ENCODE measurements around the gene ARID5B. TPM values are rescaled to one million over a fixed set of nuclear protein-coding genes. Genes with fewer than 3 reads are reported as not detected.

ARID5B gene
- total RNA-seq, 4 donors from 2014 or later: 17.7 to 54.6 (median 34.8) TPM

- Histone ChIP-seq H3K27me3 (no peaks in the 10 kb centered on the region), H3K4me1 (peaks cover 5 to 74% (median 38%) of the 10 kb centered on the region in 4 donors), H3K9me3 (no peaks in the 10 kb centered on the region), H3K27ac (peak overlapping the region; percentile 67 to 73 (median 72)), H3K4me3 (no peak overlapping the region), H3K36me3 (no peaks in the 10 kb centered on the region)
- WGBS, 2 donors (ENCODE audit: low coverage in 1 of 2): 46% methylated on average over 1 of the region's 1 CpG; no CpG with 5 or more reads in 1 of the 2 donors
- in situ Hi-C loops (cut with MboI; ENCODE audit: low pct_ligation_motif_present in 1 of 4, low pct_unique_long_range_greater_than_20kb in 1 of 4, low sequenced_read_pairs in 3 of 4): no loop called here
- no peak for DNase-seq
- intact Hi-C loops (cut with DNase I; ENCODE audit: low total_unique reads): no loop called here
- TF ChIP-seq POLR2AphosphoS5 (IDR thresholded peaks at IDR 0.05) (peak in 1 of 3 donors; percentile 23), CTCF (IDR thresholded peaks at IDR 0.05) (no peak), POLR2A (IDR thresholded peaks at IDR 0.05) (no peak), EP300 (IDR thresholded peaks at IDR 0.05; ENCODE audit: low read depth) (no peak)
Measured at GRCh38 chr10:61937631-61938351, 36.3 kb downstream of the ARID5B start.

DNA sequence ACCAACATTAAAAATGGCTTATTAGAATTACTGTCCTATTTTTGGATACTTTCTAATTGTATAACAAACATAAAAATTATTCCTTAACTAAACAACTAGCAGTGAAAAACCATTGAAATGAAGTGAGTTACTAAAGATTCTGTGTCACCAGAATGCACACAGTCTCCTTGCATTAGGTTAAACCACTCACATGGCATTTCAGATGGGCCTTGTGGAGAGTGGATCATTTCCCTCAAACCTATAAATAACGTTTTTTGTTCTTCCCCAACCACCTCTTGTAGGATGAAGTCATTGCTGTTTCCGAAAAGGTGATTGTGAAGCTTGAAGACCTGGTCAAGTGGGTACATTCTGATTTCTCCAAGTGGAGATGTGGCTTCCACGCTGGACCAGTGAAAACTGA, 38.4 kb downstream of the ARID5B start:
- no peaks in the 10 kb centered on the region for H3K27me3 ChIP-seq
- H3K9me3 ChIP-seq: no peaks in the 10 kb centered on the region
- peak overlapping the region; percentile 67 to 73 (median 72) for H3K27ac ChIP-seq
- H3K36me3 ChIP-seq: no peaks in the 10 kb centered on the region
- no peak overlapping the region for H3K4me3 ChIP-seq
- in situ Hi-C loops (cut with MboI; ENCODE audit: low pct_ligation_motif_present in 1 of 4, low pct_unique_long_range_greater_than_20kb in 1 of 4, low sequenced_read_pairs in 3 of 4): no loop called here
- TF ChIP-seq EP300 (IDR thresholded peaks at IDR 0.05; ENCODE audit: low read depth): no peak
- TF ChIP-seq POLR2A (IDR thresholded peaks at IDR 0.05): no peak
- TF ChIP-seq CTCF (IDR thresholded peaks at IDR 0.05): no peak
- no peak for TF ChIP-seq POLR2AphosphoS5 (IDR thresholded peaks at IDR 0.05)
- 57 to 79% methylated on average over 1 to 3 of the region's 3 CpGs for WGBS, 2 donors (ENCODE audit: low coverage in 1 of 2)
- DNase-seq: no peak
- peaks cover 16 to 81% (median 57%) of the 10 kb centered on the region in 4 donors for H3K4me1 ChIP-seq
- intact Hi-C loops (cut with DNase I; ENCODE audit: low total_unique reads): no loop called here

GRCh38 chr10:61941202-61941681, 39.7 kb downstream of the ARID5B start:
- H3K27ac ChIP-seq: peak overlapping the region; percentile 71 to 85 (median 82)
- no peak for TF ChIP-seq POLR2AphosphoS5 (IDR thresholded peaks at IDR 0.05)
- no peak for TF ChIP-seq CTCF (IDR thresholded peaks at IDR 0.05)
- TF ChIP-seq EP300 (IDR thresholded peaks at IDR 0.05; ENCODE audit: low read depth): no peak
- TF ChIP-seq POLR2A (IDR thresholded peaks at IDR 0.05): no peak
- no peaks in the 10 kb centered on the region for H3K36me3 ChIP-seq
- WGBS, 2 donors (ENCODE audit: low coverage in 1 of 2): 45 to 56% methylated on average over 4 of the region's 4 CpGs
- no peak for DNase-seq
- H3K4me3 ChIP-seq: no peak overlapping the region
- no peaks in the 10 kb centered on the region for H3K27me3 ChIP-seq
- intact Hi-C loops (cut with DNase I; ENCODE audit: low total_unique reads) (loop anchor here (1.0 kb wide), 1 partner anchor 34 kb away; no protein-coding TSS in a partner anchor), in situ Hi-C loops (cut with MboI; ENCODE audit: low pct_ligation_motif_present in 1 of 4, low pct_unique_long_range_greater_than_20kb in 1 of 4, low sequenced_read_pairs in 3 of 4) (no loop called here)
- H3K4me1 ChIP-seq: peaks cover 17 to 83% (median 61%) of the 10 kb centered on the region in 4 donors
- no peaks in the 10 kb centered on the region for H3K9me3 ChIP-seq

- H3K4me3 ChIP-seq: peak overlapping the region in 1 of 4 donors; percentile 11
- no peaks in the 10 kb centered on the region for H3K36me3 ChIP-seq
- peaks cover 16 to 69% (median 52%) of the 10 kb centered on the region in 4 donors for H3K4me1 ChIP-seq
- peak overlapping the region; percentile 71 to 85 (median 82) for H3K27ac ChIP-seq
- DNase-seq: no peak
- in situ Hi-C loops (cut with MboI; ENCODE audit: low pct_ligation_motif_present in 1 of 4, low pct_unique_long_range_greater_than_20kb in 1 of 4, low sequenced_read_pairs in 3 of 4): no loop called here
- no peaks in the 10 kb centered on the region for H3K9me3 ChIP-seq
- TF ChIP-seq POLR2AphosphoS5 (IDR thresholded peaks at IDR 0.05): peak in 1 of 3 donors; percentile 23
- TF ChIP-seq CTCF (IDR thresholded peaks at IDR 0.05): no peak
- 62 to 83% methylated on average over 1 to 5 of the region's 5 CpGs for WGBS, 2 donors (ENCODE audit: low coverage in 1 of 2)
- no peaks in the 10 kb centered on the region for H3K27me3 ChIP-seq
- intact Hi-C loops (cut with DNase I; ENCODE audit: low total_unique reads): no loop called here
Measured at GRCh38 chr10:61942604-61943461, 41.3 kb downstream of the ARID5B start.

All from transverse colon (tissue), 4 donors.